Liver (tissue), 9 donors: ENCODE measurements around the gene PPFIBP2. TPM values are rescaled to one million over a fixed set of nuclear protein-coding genes. Genes with fewer than 3 reads are reported as not detected.

Experiments used
- DNase-seq: peaks from one replicate; pipeline ENCODE4 v3.0.0-alpha.2; 2017; ENCODE audit warnings: low spot score
- H3K27ac ChIP-seq, 2 donors: one replicate each; pipeline ENCODE4 v1.7.0; 2013; ENCODE audit warnings: inconsistent platforms in 2 of 2, low read length in 2 of 2, control low read depth in 1 of 2, low read depth in 1 of 2, mild to moderate bottlenecking in 1 of 2
- H3K27me3 ChIP-seq, 4 donors: one replicate each; pipeline versions ENCODE4 v1.6.1 to v1.7.0; 2013; ENCODE audit warnings: low read length in 3 of 4, inconsistent platforms in 1 of 4, mild to moderate bottlenecking in 1 of 4, moderate library complexity in 1 of 4; ENCODE audit not compliant: control insufficient read depth in 4 of 4, insufficient read depth in 4 of 4
- H3K36me3 ChIP-seq, 4 donors: one replicate each; pipeline versions ENCODE4 v1.6.1 to v1.7.0; 2013; ENCODE audit warnings: low read length in 3 of 4, mild to moderate bottlenecking in 3 of 4, low read depth in 1 of 4, moderate library complexity in 1 of 4; ENCODE audit not compliant: control insufficient read depth in 4 of 4, insufficient read depth in 3 of 4
- H3K4me1 ChIP-seq, 4 donors: one replicate each; pipeline versions ENCODE4 v1.6.1 to v1.7.0; 2013; ENCODE audit warnings: low read length in 3 of 4, mild to moderate bottlenecking in 3 of 4, moderate library complexity in 1 of 4; ENCODE audit not compliant: control insufficient read depth in 4 of 4, insufficient read depth in 4 of 4
- H3K4me3 ChIP-seq, 3 donors: one replicate each; pipeline versions ENCODE4 v1.6.1 to v1.7.0; 2013; ENCODE audit warnings: low read length in 3 of 3, control low read depth in 1 of 3, low read depth in 1 of 3, mild to moderate bottlenecking in 1 of 3
- H3K9ac ChIP-seq, 2 donors: one replicate each; pipeline ENCODE4 v1.7.0; 2013; ENCODE audit warnings: low read length in 2 of 2, mild to moderate bottlenecking in 2 of 2, moderate library complexity in 2 of 2, control low read depth in 1 of 2, low read depth in 1 of 2
- H3K9me3 ChIP-seq, 4 donors: one replicate each; pipeline versions ENCODE4 v1.6.1 to v1.7.0; 2013; ENCODE audit warnings: low read length in 3 of 4; ENCODE audit not compliant: control insufficient read depth in 4 of 4
- ATF3 ChIP-seq: IDR thresholded peaks from 2 replicates; pipeline ENCODE4 v1.6.1; 2016; ENCODE audit warnings: antibody characterized with exemption
- CTCF ChIP-seq: fragments of 150-350 bp; IDR thresholded peaks from 2 replicates; pipeline ENCODE4 v1.5.1; 2017; ENCODE audit warnings: improper control_type of control experiment, low read depth, low read length; ENCODE audit not compliant: missing input control
- EGR1 ChIP-seq, 2 donors: IDR thresholded peaks; 2 replicates each; pipeline ENCODE4 v1.6.1; 2016 to 2018; ENCODE audit warnings: antibody characterized with exemption in 2 of 2, low read depth in 2 of 2
- FOXA1 ChIP-seq: IDR thresholded peaks from 2 replicates; pipeline ENCODE4 v1.6.1; 2016; ENCODE audit warnings: antibody characterized with exemption
- FOXA2 ChIP-seq: IDR thresholded peaks from 2 replicates; pipeline ENCODE4 v1.6.1; 2016; ENCODE audit warnings: antibody characterized with exemption
- GABPA ChIP-seq, 2 donors: IDR thresholded peaks in 1 of 2; conservative IDR thresholded peaks in 1 of 2; 2 replicates each; pipeline ENCODE4 v1.6.1; 2016; ENCODE audit warnings: antibody characterized with exemption in 2 of 2, mild to moderate bottlenecking in 1 of 2, moderate library complexity in 1 of 2
- HNF4A ChIP-seq, 2 donors: conservative IDR thresholded peaks; 2 replicates each; pipeline ENCODE4 v1.6.1; 2016; ENCODE audit warnings: antibody characterized with exemption in 2 of 2, mild to moderate bottlenecking in 2 of 2
- HNF4G ChIP-seq: IDR thresholded peaks from 2 replicates; pipeline ENCODE4 v1.6.1; 2016; ENCODE audit warnings: antibody characterized with exemption
- JUND ChIP-seq, 2 donors: IDR thresholded peaks; 2 replicates each; pipeline ENCODE4 v1.6.1; 2016; ENCODE audit warnings: antibody characterized with exemption in 2 of 2
- MAX ChIP-seq: IDR thresholded peaks from 2 replicates; pipeline ENCODE4 v1.6.1; 2016; ENCODE audit warnings: antibody characterized with exemption
- NR2F2 ChIP-seq: IDR thresholded peaks from 2 replicates; pipeline ENCODE4 v1.6.1; 2016; ENCODE audit warnings: antibody characterized with exemption
- RAD21 ChIP-seq, 2 donors: IDR thresholded peaks; 2 replicates each; pipeline ENCODE4 v1.6.1; 2016; ENCODE audit warnings: antibody characterized with exemption in 2 of 2, mild to moderate bottlenecking in 2 of 2
- REST ChIP-seq: IDR thresholded peaks from 2 replicates; pipeline ENCODE4 v1.6.1; 2016; ENCODE audit warnings: antibody characterized with exemption, mild to moderate bottlenecking
- RXRA ChIP-seq, 2 donors: IDR thresholded peaks; 2 replicates each; pipeline ENCODE4 v1.6.1; 2017 to 2018; ENCODE audit warnings: antibody characterized with exemption in 2 of 2, mild to moderate bottlenecking in 1 of 2
- SP1 ChIP-seq: IDR thresholded peaks from 2 replicates; pipeline ENCODE4 v1.6.1; 2018; ENCODE audit warnings: antibody characterized with exemption, mild to moderate bottlenecking
- TAF1 ChIP-seq: conservative IDR thresholded peaks from 2 replicates; pipeline ENCODE4 v1.6.1; 2016; ENCODE audit warnings: antibody characterized with exemption, mild to moderate bottlenecking
- YY1 ChIP-seq: IDR thresholded peaks from 2 replicates; pipeline ENCODE4 v1.6.1; 2016; ENCODE audit warnings: antibody characterized with exemption, mild to moderate bottlenecking
- ZBTB33 ChIP-seq: IDR thresholded peaks from 2 replicates; pipeline ENCODE4 v1.6.1; 2016; ENCODE audit warnings: antibody characterized with exemption
- WGBS: extraction: QIAGEN DNeasy Blood & Tissue Kit; methylation state at CpG from one replicate; pipeline ENCODE4 v1.1.7; 2013; 5-methylcytosine and 5-hydroxymethylcytosine counted together
- polyA plus RNA-seq, 2 donors: library from polyadenylated mRNA; stranded (reverse) in 1 of 2; unstranded in 1 of 2; fragments of 200-250 nt in 1 of 2; fragments of >200 nt in 1 of 2; fragmentation: Nextera tagmentation in 1 of 2; extraction: Ambion mirVana in 1 of 2; gene quantifications; one replicate each; pipeline versions ENCODE4 v1.2.1 to v1.2.3, GENCODE V29; 2013 to 2015
- total RNA-seq, 2 donors: library from RNA; depleted of rRNA; stranded (reverse); fragments of >200 nt; gene quantifications; one replicate each; pipeline ENCODE4 v1.2.3, GENCODE V29; 2014
- donor health status: healthy.
- donor health status: healthy.
- donor health status: healthy.
- donor health status: healthy.
- donor health status: healthy.

Gene PPFIBP2
- total and polyA plus RNA-seq, 4 donors, result 19.6 to 80.0 (median 23.2) TPM

GRCh38 chr11:7655253-7656217, 141.7 kb downstream of the PPFIBP2 start:
- Histone ChIP-seq H3K4me3 (no peak overlapping the region), H3K4me1 (no peaks in the 10 kb centered on the region), H3K27me3 (no peaks in the 10 kb centered on the region), H3K36me3 (peaks cover 7 to 66% (median 54%) of the 10 kb centered on the region in 4 donors), H3K27ac (no peak overlapping the region), H3K9me3 (no peaks in the 10 kb centered on the region), H3K9ac (no peak overlapping the region)
- DNase-seq, result no peak
- WGBS, result 79% methylated on average over 14 of the region's 14 CpGs
- TF ChIP-seq RXRA (IDR thresholded peaks at IDR 0.05) (no peak), RAD21 (IDR thresholded peaks at IDR 0.05) (no peak), EGR1 (IDR thresholded peaks at IDR 0.05; ENCODE audit: low read depth in 2 of 2) (no peak), FOXA1 (no peak), CTCF (no peak), HNF4A (conservative IDR thresholded peaks at IDR 0.05) (no peak), REST (no peak), TAF1 (no peak), JUND (IDR thresholded peaks at IDR 0.05) (no peak), YY1 (no peak), MAX (no peak), NR2F2 (no peak), FOXA2 (no peak), ZBTB33 (no peak), SP1 (no peak), GABPA (IDR thresholded peaks at IDR 0.05 in 1 of 2, conservative IDR thresholded peaks at IDR 0.05 in 1 of 2) (no peak), ATF3 (no peak), HNF4G (no peak)
